ENCODE results near the gene ACAP2.

ACAP2 gene

GRCh38 chr3:195257454-195258448 is 185.1 kb downstream of the ACAP2 start:
- Histone ChIP-seq H3K9me3 (ENCODE audit: control insufficient read depth, low read length) (no peaks in the 10 kb centered on the region), H3K9ac (peak overlapping the region; percentile 5), H3K27ac (peak overlapping the region; percentile 89), H2AFZ (peak overlapping the region; percentile 87), H3K4me3 (ENCODE audit: low read depth, low read length) (no peak overlapping the region), H3K79me2 (peaks cover 34% of the 10 kb centered on the region), H3K36me3 (ENCODE audit: control insufficient read depth, insufficient read depth, low read length) (no peaks in the 10 kb centered on the region), H3K4me1 (peaks cover 27% of the 10 kb centered on the region), H3K4me2 (ENCODE audit: low read length) (no peak overlapping the region), H3K27me3 (ENCODE audit: control insufficient read depth, insufficient read depth, low read length) (no peaks in the 10 kb centered on the region)
- TF ChIP-seq CTCF (IDR thresholded peaks at IDR 0.05): no peak

GRCh38 chr3:195256639-195257453 is 186.0 kb downstream of the ACAP2 start:
- Histone ChIP-seq H3K9me3 (ENCODE audit: control insufficient read depth, low read length) (no peaks in the 10 kb centered on the region), H3K4me3 (ENCODE audit: low read depth, low read length) (no peak overlapping the region), H3K9ac (no peak overlapping the region), H2AFZ (no peak overlapping the region), H3K36me3 (ENCODE audit: control insufficient read depth, insufficient read depth, low read length) (no peaks in the 10 kb centered on the region), H3K79me2 (peaks cover 35% of the 10 kb centered on the region), H3K27ac (peak overlapping the region; percentile 89), H3K4me1 (peaks cover 28% of the 10 kb centered on the region), H3K4me2 (ENCODE audit: low read length) (no peak overlapping the region), H3K27me3 (ENCODE audit: control insufficient read depth, insufficient read depth, low read length) (no peaks in the 10 kb centered on the region)
- no peak for TF ChIP-seq CTCF (IDR thresholded peaks at IDR 0.05)

GRCh38 chr3:195255571-195256501 is 187.0 kb downstream of the ACAP2 start:
- Histone ChIP-seq H3K4me2 (ENCODE audit: low read length) (no peak overlapping the region), H3K4me3 (ENCODE audit: low read depth, low read length) (no peak overlapping the region), H3K9me3 (ENCODE audit: control insufficient read depth, low read length) (no peaks in the 10 kb centered on the region), H3K79me2 (peaks cover 45% of the 10 kb centered on the region), H3K9ac (no peak overlapping the region), H3K27me3 (ENCODE audit: control insufficient read depth, insufficient read depth, low read length) (no peaks in the 10 kb centered on the region), H3K36me3 (ENCODE audit: control insufficient read depth, insufficient read depth, low read length) (no peaks in the 10 kb centered on the region), H2AFZ (no peak overlapping the region), H3K27ac (no peak overlapping the region), H3K4me1 (peaks cover 28% of the 10 kb centered on the region)
- TF ChIP-seq CTCF (IDR thresholded peaks at IDR 0.05): no peak

GRCh38 chr3:195255176-195255500 is 187.7 kb downstream of the ACAP2 start:
- H3K27ac ChIP-seq: no peak overlapping the region
- H3K9me3 ChIP-seq (ENCODE audit: control insufficient read depth, low read length): no peaks in the 10 kb centered on the region
- no peak overlapping the region for H3K9ac ChIP-seq
- TF ChIP-seq CTCF (IDR thresholded peaks at IDR 0.05): no peak
- H3K4me2 ChIP-seq (ENCODE audit: low read length): no peak overlapping the region
- H3K4me3 ChIP-seq (ENCODE audit: low read depth, low read length): no peak overlapping the region
- peaks cover 28% of the 10 kb centered on the region for H3K4me1 ChIP-seq
- H3K36me3 ChIP-seq (ENCODE audit: control insufficient read depth, insufficient read depth, low read length): no peaks in the 10 kb centered on the region
- H3K27me3 ChIP-seq (ENCODE audit: control insufficient read depth, insufficient read depth, low read length): no peaks in the 10 kb centered on the region
- H2AFZ ChIP-seq: no peak overlapping the region
- H3K79me2 ChIP-seq: peaks cover 45% of the 10 kb centered on the region
